Measurements from ENCODE around the gene MPHOSPH10. TPM values are rescaled to one million over a fixed set of nuclear protein-coding genes. Genes with fewer than 3 reads are reported as not detected.
"Not testable (repeated sequence)": the region's sequence is repeated elsewhere in the genome, so short reads cannot be mapped to it uniquely, and the experiment has no call there.

Gene MPHOSPH10
- total RNA-seq, 2 experiments from 2014 or later, result 24.2 to 40.8 TPM

GRCh38 chr2:71131387-71132166 lies 1.1 kb downstream of the MPHOSPH10 start:
- not testable (repeated sequence) for H3K27me3 Mint-ChIP-seq; H3K9me3 Mint-ChIP-seq (ENCODE audit: low read depth); H3K4me3 Mint-ChIP-seq; ATAC-seq; DNase-seq; H3K27ac Mint-ChIP-seq
- Mint-ChIP-seq H3K4me1 (peaks cover 16% of the 10 kb centered on the region), H3K36me3 (peaks cover 17% of the 10 kb centered on the region)
- CTCF ChIA-PET, result interaction anchor here (0.8 to 2.0 kb wide), 5 partner anchors 12 to 1697 kb away, joined by 3 to 7 read pairs (median 4); partner anchors contain the start of gene NAGK

DNA sequence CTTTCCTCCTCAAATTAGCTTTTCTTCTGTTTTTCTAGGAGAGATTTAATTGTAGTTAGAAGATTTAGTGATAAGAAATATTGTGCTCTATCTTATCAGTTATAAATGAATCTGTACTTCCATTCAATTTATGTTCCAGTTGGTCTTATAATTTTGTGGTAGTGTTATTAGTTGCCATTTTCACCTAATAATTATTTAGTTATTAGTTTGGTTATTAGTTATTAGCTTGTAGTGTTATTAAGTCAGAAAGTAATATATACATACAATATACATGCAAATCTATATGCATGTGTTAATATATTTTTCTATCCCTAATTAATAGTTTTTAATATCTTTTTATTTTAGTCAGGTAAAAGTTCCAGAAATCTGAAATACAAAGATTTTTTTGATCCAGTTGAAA lies 3.2 kb downstream of the MPHOSPH10 start:
- H3K4me3 Mint-ChIP-seq, result no peak overlapping the region
- H3K27me3 Mint-ChIP-seq, result no peaks in the 10 kb centered on the region
- H3K27ac Mint-ChIP-seq, result no peak overlapping the region
- peaks cover 21% of the 10 kb centered on the region for H3K36me3 Mint-ChIP-seq
- DNase-seq (no peak), ATAC-seq (no peak)
- H3K4me1 Mint-ChIP-seq, result peaks cover 8% of the 10 kb centered on the region
- CTCF ChIA-PET, result no interaction called here
- no peaks in the 10 kb centered on the region for H3K9me3 Mint-ChIP-seq (ENCODE audit: low read depth)

DNA sequence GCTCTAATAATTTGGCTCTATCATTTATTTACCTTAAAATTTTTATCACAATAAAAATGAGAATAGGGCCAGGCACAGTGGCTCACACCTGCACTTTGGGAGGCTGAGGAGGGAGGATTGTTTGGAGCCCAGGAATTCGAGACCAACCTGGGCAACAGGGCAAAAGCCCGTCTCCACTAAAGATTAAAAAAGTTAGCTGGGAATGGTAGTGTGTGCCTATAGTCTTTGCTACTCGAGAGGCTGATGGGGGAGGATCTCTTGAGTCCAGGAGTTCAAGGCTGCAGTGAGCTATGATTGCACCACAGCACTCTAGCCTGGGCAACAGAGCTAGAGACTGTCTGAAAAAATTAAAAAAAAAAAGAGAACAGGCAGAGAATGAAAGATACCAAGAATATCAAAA lies 5.7 kb downstream of the MPHOSPH10 start:
- Mint-ChIP-seq H3K4me3 (no peak overlapping the region), H3K4me1 (no peaks in the 10 kb centered on the region), H3K27ac (no peak overlapping the region), H3K36me3 (peaks cover 36% of the 10 kb centered on the region), H3K27me3 (no peaks in the 10 kb centered on the region), H3K9me3 (ENCODE audit: low read depth) (no peaks in the 10 kb centered on the region)
- CTCF ChIA-PET, result no interaction called here
- ATAC-seq, result no peak
- DNase-seq, result no peak

GRCh38 chr2:71143782-71144181 lies 13.3 kb downstream of the MPHOSPH10 start:
- Mint-ChIP-seq H3K27me3 (no peaks in the 10 kb centered on the region), H3K9me3 (ENCODE audit: low read depth) (no peaks in the 10 kb centered on the region), H3K4me3 (no peak overlapping the region), H3K36me3 (peaks cover 50% of the 10 kb centered on the region), H3K27ac (no peak overlapping the region), H3K4me1 (no peaks in the 10 kb centered on the region)
- CTCF ChIA-PET, result interaction anchor here (1.1 to 1.2 kb wide), 2 partner anchors 13 to 19 kb away, joined by 3 read pairs; no protein-coding TSS in a partner anchor
- DNase-seq, result no peak
- ATAC-seq, result no peak

DNA sequence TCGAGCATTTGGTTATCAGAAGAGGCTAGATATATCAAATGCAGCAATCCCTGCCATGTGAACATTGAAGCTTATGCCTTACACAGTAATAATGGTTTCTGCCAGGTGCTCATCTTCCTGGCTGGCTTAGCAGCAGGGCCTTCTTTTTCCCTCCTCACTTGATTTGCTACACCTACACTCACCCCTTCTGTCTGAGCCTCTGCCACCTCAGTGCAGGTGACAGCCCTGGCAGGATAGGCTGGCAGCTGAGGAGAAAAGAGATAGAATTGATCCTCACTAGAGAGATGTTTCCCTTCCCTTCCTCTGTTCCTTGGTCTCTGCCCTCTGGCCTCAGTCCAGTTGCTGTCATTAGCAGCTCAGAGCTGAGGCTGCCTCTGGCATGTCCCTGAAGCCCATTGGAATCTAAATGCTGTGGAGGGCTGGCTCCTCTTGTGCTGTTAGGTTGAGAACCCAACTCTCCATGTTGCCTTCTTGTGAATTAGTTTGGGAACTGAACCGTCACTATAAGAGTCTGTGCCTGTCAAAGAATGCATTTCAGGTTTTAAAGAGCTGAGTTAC lies 18.2 kb downstream of the MPHOSPH10 start:
- Mint-ChIP-seq H3K4me1 (no peaks in the 10 kb centered on the region), H3K27ac (no peak overlapping the region), H3K27me3 (no peaks in the 10 kb centered on the region), H3K4me3 (no peak overlapping the region), H3K36me3 (peaks cover 42% of the 10 kb centered on the region), H3K9me3 (ENCODE audit: low read depth) (no peaks in the 10 kb centered on the region)
- ATAC-seq, result no peak
- no peak for DNase-seq
- CTCF ChIA-PET, result interaction anchor here (0.9 to 1.9 kb wide), 3 partner anchors 9 to 13 kb away, joined by 3 to 4 read pairs (median 3); no protein-coding TSS in a partner anchor

DNA sequence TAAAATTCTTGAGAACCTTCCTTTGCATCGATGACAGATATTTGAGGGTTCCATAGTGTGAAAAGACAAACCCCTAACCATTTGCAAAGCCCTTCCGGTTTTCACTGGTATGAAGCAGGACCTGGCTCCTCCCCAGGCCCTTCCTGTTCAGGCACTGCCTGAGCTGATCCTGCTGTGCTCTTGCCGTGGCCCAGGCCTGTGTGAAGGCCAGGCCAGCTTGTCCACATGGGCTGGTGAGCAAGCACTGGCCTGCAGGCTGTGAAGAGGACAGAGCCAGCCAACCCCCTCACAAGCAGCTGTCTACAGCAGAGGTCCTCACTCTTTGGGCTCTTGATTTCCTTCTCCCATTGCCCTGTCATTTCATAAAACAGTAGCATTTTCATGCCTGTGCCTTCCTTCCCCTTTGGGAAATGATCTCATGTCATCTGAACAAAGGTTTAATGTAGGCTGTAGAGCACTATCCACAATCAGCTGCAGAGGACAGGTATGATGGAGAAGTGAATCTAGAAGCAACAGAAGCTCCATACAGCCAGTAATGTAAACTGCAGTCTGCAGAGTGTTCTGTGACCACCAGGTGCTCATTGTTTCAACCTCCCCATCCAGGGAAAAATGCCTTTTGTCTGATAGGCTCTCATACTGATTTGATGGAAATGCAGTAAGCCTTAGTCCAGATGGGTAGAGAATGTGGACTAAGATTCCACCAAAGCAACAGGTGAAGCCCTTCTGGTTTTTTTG lies 19.8 kb downstream of the MPHOSPH10 start:
- Mint-ChIP-seq H3K36me3 (peaks cover 31% of the 10 kb centered on the region), H3K4me3 (no peak overlapping the region), H3K4me1 (no peaks in the 10 kb centered on the region), H3K27ac (no peak overlapping the region), H3K27me3 (no peaks in the 10 kb centered on the region), H3K9me3 (ENCODE audit: low read depth) (no peaks in the 10 kb centered on the region)
- ATAC-seq, result no peak
- DNase-seq, result no peak
- CTCF ChIA-PET, result interaction anchor here (0.9 to 1.9 kb wide), 3 partner anchors 12 to 127 kb away, joined by 3 to 4 read pairs (median 4); no protein-coding TSS in a partner anchor

DNA sequence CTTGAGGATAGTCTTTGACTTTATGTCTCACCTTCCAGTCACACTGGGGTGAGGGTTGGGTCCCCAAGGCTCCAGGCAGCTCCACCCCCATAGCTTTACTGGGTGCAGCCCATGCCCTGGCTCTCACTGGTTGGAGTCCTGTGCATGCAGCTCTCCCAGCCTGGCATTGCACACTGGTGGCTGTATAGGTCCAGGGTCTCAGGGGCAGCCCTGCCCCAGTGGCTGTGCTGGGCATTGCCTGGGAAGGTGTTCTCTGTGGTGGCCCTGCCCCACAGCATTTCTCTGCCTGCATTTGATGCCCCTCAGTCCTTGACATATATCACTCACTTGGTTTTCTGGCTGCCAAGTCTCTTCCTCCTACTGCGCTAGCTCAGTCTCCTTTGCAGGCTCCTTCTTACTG lies 21.2 kb downstream of the MPHOSPH10 start:
- H3K27ac Mint-ChIP-seq, result no peak overlapping the region
- H3K9me3 Mint-ChIP-seq (ENCODE audit: low read depth), result no peaks in the 10 kb centered on the region
- DNase-seq, result no peak
- H3K27me3 Mint-ChIP-seq, result no peaks in the 10 kb centered on the region
- peaks cover 24% of the 10 kb centered on the region for H3K36me3 Mint-ChIP-seq
- CTCF ChIA-PET, result no interaction called here
- no peaks in the 10 kb centered on the region for H3K4me1 Mint-ChIP-seq
- H3K4me3 Mint-ChIP-seq, result no peak overlapping the region
- no peak for ATAC-seq

GRCh38 chr2:71153585-71154224 lies 23.3 kb downstream of the MPHOSPH10 start:
- ATAC-seq (no peak), DNase-seq (no peak)
- H3K27me3 Mint-ChIP-seq, result peaks cover 2% of the 10 kb centered on the region
- peaks cover 4% of the 10 kb centered on the region for H3K4me1 Mint-ChIP-seq
- H3K4me3 Mint-ChIP-seq, result no peak overlapping the region
- no peak overlapping the region for H3K27ac Mint-ChIP-seq
- CTCF ChIA-PET, result interaction anchor here (1.1 to 2.7 kb wide), 3 partner anchors 53 to 356 kb away, joined by 5 to 10 read pairs (median 5); no protein-coding TSS in a partner anchor
- H3K36me3 Mint-ChIP-seq, result peaks cover 11% of the 10 kb centered on the region
- H3K9me3 Mint-ChIP-seq (ENCODE audit: low read depth), result no peaks in the 10 kb centered on the region

DNA sequence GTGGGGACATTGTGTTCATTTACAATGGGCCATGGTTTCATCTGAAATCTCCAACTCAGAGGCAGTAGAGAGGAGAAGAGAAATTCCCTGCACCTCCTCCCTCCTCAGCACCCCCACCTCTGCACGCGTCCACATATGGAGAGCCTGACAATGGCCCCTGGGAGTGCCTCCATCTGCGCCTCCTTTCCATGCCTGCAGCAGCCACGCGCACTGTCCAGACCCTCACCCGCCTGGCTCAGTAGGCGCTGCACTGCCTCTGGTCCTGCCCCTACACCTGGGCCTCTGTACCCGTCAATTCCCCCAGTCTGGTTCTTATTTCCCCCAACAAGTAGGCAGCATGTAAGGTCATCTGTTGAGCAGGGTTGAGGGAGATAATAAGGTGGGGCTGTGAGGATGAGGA lies 23.8 kb downstream of the MPHOSPH10 start:
- no peak for ATAC-seq
- peaks cover 5% of the 10 kb centered on the region for H3K36me3 Mint-ChIP-seq
- peaks cover 2% of the 10 kb centered on the region for H3K27me3 Mint-ChIP-seq
- CTCF ChIA-PET, result interaction anchor here (1.1 to 2.7 kb wide), 4 partner anchors 48 to 356 kb away, joined by 3 to 10 read pairs (median 5); no protein-coding TSS in a partner anchor
- no peak overlapping the region for H3K27ac Mint-ChIP-seq
- no peaks in the 10 kb centered on the region for H3K9me3 Mint-ChIP-seq (ENCODE audit: low read depth)
- DNase-seq, result no peak
- H3K4me1 Mint-ChIP-seq, result peaks cover 4% of the 10 kb centered on the region
- no peak overlapping the region for H3K4me3 Mint-ChIP-seq

GRCh38 chr2:71154798-71155197 lies 24.4 kb downstream of the MPHOSPH10 start:
- peaks cover 2% of the 10 kb centered on the region for H3K27me3 Mint-ChIP-seq
- no peak for ATAC-seq
- peaks cover 2% of the 10 kb centered on the region for H3K36me3 Mint-ChIP-seq
- CTCF ChIA-PET, result interaction anchor here (1.0 to 2.7 kb wide), 5 partner anchors 48 to 355 kb away, joined by 3 to 10 read pairs (median 5); partner anchors contain the start of gene NAGK
- no peak overlapping the region for H3K27ac Mint-ChIP-seq
- no peak overlapping the region for H3K4me3 Mint-ChIP-seq
- H3K4me1 Mint-ChIP-seq, result peaks cover 4% of the 10 kb centered on the region
- DNase-seq, result peak; percentile 50
- H3K9me3 Mint-ChIP-seq (ENCODE audit: low read depth), result no peaks in the 10 kb centered on the region

DNA sequence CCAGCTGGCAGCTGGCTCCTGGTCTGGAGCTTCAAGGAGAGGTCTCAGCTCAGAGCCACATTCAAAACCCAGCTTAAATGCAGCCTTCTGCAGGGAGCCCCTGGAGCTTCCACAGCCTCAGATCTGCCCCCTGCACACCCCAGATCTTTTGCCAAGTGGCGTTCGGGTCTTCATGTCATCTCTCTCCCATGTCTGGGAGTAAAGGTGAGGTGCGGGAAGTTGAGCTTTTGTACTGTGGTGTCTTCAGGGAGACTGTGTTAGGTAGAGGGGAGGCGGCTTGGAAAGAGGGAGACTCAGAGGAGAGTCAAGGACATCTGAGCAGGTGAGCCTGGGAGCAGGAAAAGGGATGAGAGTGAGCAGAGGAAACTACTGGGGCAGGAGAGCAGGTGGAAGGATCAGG lies 25.4 kb downstream of the MPHOSPH10 start:
- Mint-ChIP-seq H3K9me3 (ENCODE audit: low read depth) (no peaks in the 10 kb centered on the region), H3K27ac (no peak overlapping the region)

DNA sequence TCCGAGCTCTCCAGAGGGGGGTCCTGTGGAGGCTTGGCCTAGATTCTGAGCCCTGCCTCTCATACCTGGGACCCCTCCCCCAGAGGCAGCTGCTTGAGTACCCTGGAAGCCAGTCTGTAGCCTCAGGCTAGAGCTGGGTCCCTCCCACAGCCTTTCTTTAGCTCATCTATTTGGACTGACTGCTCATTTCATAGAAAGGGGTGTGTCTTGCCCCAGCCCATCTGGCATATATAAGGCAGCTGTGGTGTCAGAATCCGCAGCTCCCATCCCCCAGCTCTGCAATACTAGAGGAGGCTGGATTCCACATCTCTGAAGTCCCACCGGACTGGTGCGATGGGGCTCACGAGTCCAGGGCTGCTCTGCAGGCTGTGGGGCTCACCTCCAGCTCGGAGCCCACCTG lies 26.1 kb downstream of the MPHOSPH10 start:
- ATAC-seq, result no peak

More for the DNA sequence above, 25.4 kb downstream of the MPHOSPH10 start:
- Mint-ChIP-seq H3K36me3 (no peaks in the 10 kb centered on the region), H3K4me3 (no peak overlapping the region), H3K4me1 (peaks cover 4% of the 10 kb centered on the region), H3K27me3 (peaks cover 2% of the 10 kb centered on the region)
- CTCF ChIA-PET, result interaction anchor here (0.7 to 2.7 kb wide), 8 partner anchors 11 to 355 kb away, joined by 3 to 12 read pairs (median 5); partner anchors contain the start of gene NAGK
- no peak for DNase-seq
- ATAC-seq, result no peak

More for the DNA sequence above, 26.1 kb downstream of the MPHOSPH10 start:
- Mint-ChIP-seq H3K27me3 (peaks cover 2% of the 10 kb centered on the region), H3K36me3 (no peaks in the 10 kb centered on the region), H3K9me3 (ENCODE audit: low read depth) (no peaks in the 10 kb centered on the region), H3K27ac (no peak overlapping the region), H3K4me1 (peaks cover 4% of the 10 kb centered on the region), H3K4me3 (no peak overlapping the region)
- CTCF ChIA-PET, result interaction anchor here (0.7 to 2.3 kb wide), 8 partner anchors 10 to 354 kb away, joined by 3 to 12 read pairs (median 3); partner anchors contain the start of gene MPHOSPH10
- DNase-seq, result no peak

All from activated CD8-positive, alpha-beta memory T cell treated with anti-CD3 and anti-CD28 coated beads, Interleukin-2, amount 10 ng/mL, durations not matched to agents 7 days and 5 days (primary cell).